ENCODE results near the gene MARCHF10. TPM values are rescaled to one million over a fixed set of nuclear protein-coding genes. Genes with fewer than 3 reads are reported as not detected.

Gene MARCHF10
- total RNA-seq, 4 donors from 2014 or later, result 0.28 TPM; not detected in 3

- ATAC-seq (ENCODE audit: low FRiP score), result no peak
- no peak for DNase-seq (ENCODE audit: low spot score)
- no peak for TF ChIP-seq CTCF (IDR thresholded peaks at IDR 0.05)
Observed at GRCh38 chr17:62793919-62794665, 14.0 kb downstream of the MARCHF10 start.

- DNase-seq (ENCODE audit: low spot score) (no peak), ATAC-seq (ENCODE audit: low FRiP score) (no peak)
- TF ChIP-seq CTCF (IDR thresholded peaks at IDR 0.05), result no peak
Observed at GRCh38 chr17:62792447-62792800, 15.7 kb downstream of the MARCHF10 start.

GRCh38 chr17:62791767-62792446 lies 16.2 kb downstream of the MARCHF10 start:
- TF ChIP-seq CTCF (IDR thresholded peaks at IDR 0.05), result no peak
- DNase-seq (ENCODE audit: low spot score), result no peak
- no peak for ATAC-seq (ENCODE audit: low FRiP score)

- ATAC-seq (ENCODE audit: low FRiP score), result no peak
- DNase-seq (ENCODE audit: low spot score), result no peak
- no peak for TF ChIP-seq CTCF (IDR thresholded peaks at IDR 0.05)
Observed at GRCh38 chr17:62791235-62791734, 16.8 kb downstream of the MARCHF10 start.

- DNase-seq (ENCODE audit: low spot score), result no peak
- no peak for TF ChIP-seq CTCF (IDR thresholded peaks at IDR 0.05)
- no peak for ATAC-seq (ENCODE audit: low FRiP score)
Observed at GRCh38 chr17:62790564-62790986, 17.5 kb downstream of the MARCHF10 start.

- ATAC-seq (ENCODE audit: low FRiP score), result no peak
- TF ChIP-seq CTCF (IDR thresholded peaks at IDR 0.05), result no peak
- no peak for DNase-seq (ENCODE audit: low spot score)
Observed at GRCh38 chr17:62787366-62787765, 20.7 kb downstream of the MARCHF10 start.

Data from omental fat pad (tissue), 4 donors.